Stomach (tissue), 9 donors: Measurements from ENCODE around the gene POGZ. TPM values are rescaled to one million over a fixed set of nuclear protein-coding genes. Genes with fewer than 3 reads are reported as not detected.
A peak's percentile ranks its signal among the peaks of the same experiment; 100 is the strongest.

ENCODE experiments used
- DNase-seq, 2 donors: peaks; one replicate each; pipeline versions ENCODE4 v3.0.0 to v3.0.0-alpha.2; 2013 to 2019
- H3K27ac ChIP-seq, 5 donors: fragments of 200-600 bp in 4 of 5; sonication (generic) in 4 of 5; one replicate each; pipeline ENCODE4 v1.5.1; 2013 to 2019; ENCODE audit warnings: mild to moderate bottlenecking in 1 of 5, moderate library complexity in 1 of 5
- H3K27me3 ChIP-seq, 3 donors: fragments of 200-600 bp; sonication (generic); one replicate each; pipeline ENCODE4 v1.5.1; 2017 to 2019; ENCODE audit warnings: mixed run types in 1 of 3
- H3K36me3 ChIP-seq, 4 donors: fragments of 200-600 bp; sonication (generic); 1 replicate in 3 of 4; 2 replicates in 1 of 4; pipeline ENCODE4 v1.5.1; 2016 to 2019
- H3K4me1 ChIP-seq, 4 donors: fragments of 200-600 bp; sonication (generic); one replicate each; pipeline ENCODE4 v1.5.1; 2016 to 2019
- H3K4me3 ChIP-seq, 4 donors: fragments of 200-600 bp; sonication (generic) in 3 of 4; one replicate each; pipeline ENCODE4 v1.5.1; 2016 to 2019; ENCODE audit warnings: mild to moderate bottlenecking in 1 of 4
- H3K9me3 ChIP-seq, 4 donors: fragments of 200-600 bp; sonication (generic); one replicate each; pipeline ENCODE4 v1.5.1; 2016 to 2019
- EP300 ChIP-seq: sonication (generic); formaldehyde crosslinking; IDR thresholded peaks from one replicate; pipeline ENCODE4 v1.6.1; 2017; ENCODE audit warnings: antibody characterized with exemption
- POLR2A ChIP-seq, 4 donors: fragments of 450-650 bp; IDR thresholded peaks; one replicate each; pipeline ENCODE4 v1.6.1; 2016; ENCODE audit warnings: antibody characterized with exemption in 4 of 4, control low read depth in 2 of 4, mild to moderate bottlenecking in 1 of 4, moderate library complexity in 1 of 4
- POLR2AphosphoS5 ChIP-seq, 3 donors: sonication (generic); formaldehyde crosslinking; IDR thresholded peaks; one replicate each; pipeline ENCODE4 v1.6.1; 2016; ENCODE audit warnings: antibody characterized with exemption in 3 of 3
- WGBS, 5 donors: extraction: QIAGEN DNeasy Blood & Tissue Kit in 3 of 5; methylation state at CpG; one replicate each; pipeline versions ENCODE4 v1.1.5 to v1.1.7; 2013 to 2018; 5-methylcytosine and 5-hydroxymethylcytosine counted together
- intact Hi-C: fragments of 100-400 bp; cut with DNase I; formaldehyde crosslinking; loops from one replicate; pipeline ENCODE4 v1.15.1; 2023; ENCODE audit warnings: low total_unique reads
- polyA plus RNA-seq, 3 donors: library from polyadenylated mRNA; stranded (reverse); fragments of 200-250 nt; gene quantifications; one replicate each; pipeline ENCODE4 v1.2.3, GENCODE V29; 2013
- total RNA-seq, 5 donors: library from RNA; depleted of rRNA; stranded (reverse); fragments of >200 nt; gene quantifications; one replicate each; pipeline versions ENCODE4 v1.1.0 to v1.2.3, GENCODE V29; 2014 to 2016
- TF ChIP-seq, protein P1 (sequence below), 7 experiments: fragments of 450-650 bp in 4 of 7; fragments of 200-600 bp in 3 of 7; sonication (generic) in 3 of 7; IDR thresholded peaks; one replicate each; pipeline ENCODE4 v1.5.1; 2016 to 2019; ENCODE audit warnings: antibody characterized with exemption in 7 of 7, control low read depth in 2 of 7, mild to moderate bottlenecking in 1 of 7
- donor health status: healthy with polysubstance abuse.
- donor health status: Bipolar disorder and iron deficiency.
- donor health status: healthy.

The POGZ gene
- total and polyA plus RNA-seq, 8 donors = 7.3 to 124 (median 36.4) TPM

DNA sequence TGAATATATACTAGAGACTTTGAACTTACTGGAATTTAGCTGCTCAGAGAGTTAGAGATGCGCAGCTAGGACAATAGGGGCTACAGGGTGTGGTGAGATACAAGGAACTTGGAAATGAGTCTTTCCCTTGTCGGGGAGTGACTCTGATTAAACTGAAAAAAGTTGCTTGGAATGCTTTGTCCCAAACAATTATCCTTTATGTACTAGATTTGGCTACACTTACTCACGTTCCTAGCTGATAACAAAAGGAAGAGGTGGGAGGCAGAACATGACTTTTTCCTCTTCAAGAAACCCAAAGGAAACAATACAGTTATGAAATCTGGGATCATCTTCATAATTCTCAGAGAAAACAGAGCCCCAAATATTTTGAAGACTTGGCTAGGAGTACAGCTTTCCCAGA is 45.0 kb upstream of the POGZ start:
- Histone ChIP-seq H3K4me3 (no peak overlapping the region), H3K9me3 (no peaks in the 10 kb centered on the region), H3K27ac (no peak overlapping the region), H3K27me3 (no peaks in the 10 kb centered on the region), H3K36me3 (no peaks in the 10 kb centered on the region), H3K4me1 (peaks cover 0 to 4% (median 0%) of the 10 kb centered on the region in 4 donors)
- TF ChIP-seq POLR2A (IDR thresholded peaks at IDR 0.05) = no peak
- no peak for TF ChIP-seq EP300
- TF ChIP-seq POLR2AphosphoS5 (IDR thresholded peaks at IDR 0.05) = no peak
- TF ChIP-seq, protein P1, sequence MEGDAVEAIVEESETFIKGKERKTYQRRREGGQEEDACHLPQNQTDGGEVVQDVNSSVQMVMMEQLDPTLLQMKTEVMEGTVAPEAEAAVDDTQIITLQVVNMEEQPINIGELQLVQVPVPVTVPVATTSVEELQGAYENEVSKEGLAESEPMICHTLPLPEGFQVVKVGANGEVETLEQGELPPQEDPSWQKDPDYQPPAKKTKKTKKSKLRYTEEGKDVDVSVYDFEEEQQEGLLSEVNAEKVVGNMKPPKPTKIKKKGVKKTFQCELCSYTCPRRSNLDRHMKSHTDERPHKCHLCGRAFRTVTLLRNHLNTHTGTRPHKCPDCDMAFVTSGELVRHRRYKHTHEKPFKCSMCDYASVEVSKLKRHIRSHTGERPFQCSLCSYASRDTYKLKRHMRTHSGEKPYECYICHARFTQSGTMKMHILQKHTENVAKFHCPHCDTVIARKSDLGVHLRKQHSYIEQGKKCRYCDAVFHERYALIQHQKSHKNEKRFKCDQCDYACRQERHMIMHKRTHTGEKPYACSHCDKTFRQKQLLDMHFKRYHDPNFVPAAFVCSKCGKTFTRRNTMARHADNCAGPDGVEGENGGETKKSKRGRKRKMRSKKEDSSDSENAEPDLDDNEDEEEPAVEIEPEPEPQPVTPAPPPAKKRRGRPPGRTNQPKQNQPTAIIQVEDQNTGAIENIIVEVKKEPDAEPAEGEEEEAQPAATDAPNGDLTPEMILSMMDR (IDR thresholded peaks at IDR 0.05) = no peak
- WGBS, 5 donors = 26 to 39% (median 38%) methylated on average over 3 of the region's 3 CpGs
- no peak for DNase-seq
- intact Hi-C loops = no loop called here

DNA sequence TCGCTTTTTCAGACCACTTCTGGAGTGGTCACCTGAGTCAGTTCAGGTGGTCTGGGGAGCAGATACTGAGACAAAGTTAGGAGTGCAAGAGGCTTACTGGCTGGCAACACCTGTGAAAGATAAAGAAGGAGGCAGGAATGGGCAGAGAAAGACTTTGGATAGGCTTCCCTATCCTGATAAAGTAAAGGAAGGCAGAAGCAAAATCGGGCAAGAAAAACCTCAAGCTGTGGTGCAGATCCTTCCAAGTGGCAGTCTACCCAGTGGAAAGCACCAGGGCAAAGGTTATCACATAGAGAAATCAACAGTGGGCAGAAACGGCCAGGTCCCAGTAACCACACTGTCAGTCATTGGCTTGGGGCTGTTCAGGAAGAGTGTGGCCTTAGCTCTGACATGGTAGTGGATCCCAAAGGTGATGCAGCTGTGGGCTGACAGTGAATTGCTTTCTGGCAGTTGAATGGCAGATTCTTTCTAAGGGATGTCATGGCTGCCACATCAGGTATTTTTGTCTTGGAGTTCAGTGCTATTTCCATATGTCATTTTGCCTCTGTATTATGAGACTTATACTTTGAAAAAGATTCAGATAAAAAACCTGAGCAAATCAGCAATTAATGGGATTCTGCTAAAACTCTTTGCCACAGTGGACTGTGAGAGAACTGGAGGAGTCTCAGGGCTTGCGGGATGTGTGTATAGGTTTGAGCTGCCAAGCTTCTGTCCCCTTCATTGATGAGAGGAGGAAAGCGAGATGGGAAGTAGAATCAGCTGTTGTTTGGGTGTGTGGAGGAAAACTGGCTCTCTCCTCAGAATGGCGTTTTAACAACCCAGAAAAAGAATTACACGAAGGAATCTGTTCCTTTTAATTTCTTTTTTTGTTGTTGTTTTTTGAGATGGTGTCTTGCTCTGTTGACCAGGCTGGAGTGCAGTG is 43.8 kb upstream of the POGZ start:
- intact Hi-C loops = no loop called here
- WGBS, 5 donors = 63 to 72% (median 70%) methylated on average over 7 of the region's 7 CpGs
- no peaks in the 10 kb centered on the region for H3K36me3 ChIP-seq
- DNase-seq = no peak
- H3K27me3 ChIP-seq = no peaks in the 10 kb centered on the region
- H3K9me3 ChIP-seq = no peaks in the 10 kb centered on the region
- H3K4me1 ChIP-seq = peaks cover 0 to 4% (median 0%) of the 10 kb centered on the region in 4 donors
- H3K27ac ChIP-seq = peak overlapping the region in 1 of 5 donors; percentile 14
- no peak overlapping the region for H3K4me3 ChIP-seq
- TF ChIP-seq, protein P1 (IDR thresholded peaks at IDR 0.05) = no peak
- TF ChIP-seq POLR2AphosphoS5 (IDR thresholded peaks at IDR 0.05) (no peak), EP300 (no peak), POLR2A (IDR thresholded peaks at IDR 0.05) (no peak)

GRCh38 chr1:151502035-151502700 is 42.9 kb upstream of the POGZ start:
- H3K4me1 ChIP-seq = peaks cover 0 to 4% (median 0%) of the 10 kb centered on the region in 4 donors
- intact Hi-C loops = no loop called here
- H3K27me3 ChIP-seq = no peaks in the 10 kb centered on the region
- 53 to 60% (median 55%) methylated on average over 5 of the region's 5 CpGs for WGBS, 5 donors
- peak overlapping the region in 1 of 5 donors; percentile 14 for H3K27ac ChIP-seq
- DNase-seq = no peak
- no peak overlapping the region for H3K4me3 ChIP-seq
- no peaks in the 10 kb centered on the region for H3K9me3 ChIP-seq
- H3K36me3 ChIP-seq = no peaks in the 10 kb centered on the region
- TF ChIP-seq POLR2AphosphoS5 (IDR thresholded peaks at IDR 0.05) (no peak), EP300 (no peak), POLR2A (IDR thresholded peaks at IDR 0.05) (no peak)

DNA sequence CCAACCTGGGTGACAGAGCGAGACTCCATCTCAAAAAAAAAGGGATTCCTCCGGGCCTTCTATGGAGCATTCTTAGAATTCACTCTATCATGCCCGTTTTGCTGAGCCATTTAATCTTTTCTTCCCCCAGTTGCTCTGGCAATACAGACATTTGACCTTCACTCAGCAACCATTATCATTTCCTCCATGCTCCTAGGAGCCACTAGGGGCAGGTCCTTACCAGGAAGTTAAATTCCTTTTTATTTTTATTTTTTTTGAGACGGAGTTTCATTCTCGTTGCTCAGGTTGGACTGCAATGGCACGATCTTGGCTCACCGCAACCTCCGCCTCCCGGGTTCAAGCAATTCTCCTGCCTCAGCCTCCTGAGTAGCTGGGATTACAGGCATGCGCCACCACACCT is 42.2 kb upstream of the POGZ start:
- Histone ChIP-seq H3K9me3 (no peaks in the 10 kb centered on the region), H3K27me3 (no peaks in the 10 kb centered on the region), H3K36me3 (no peaks in the 10 kb centered on the region), H3K4me3 (no peak overlapping the region), H3K27ac (peak overlapping the region in 1 of 5 donors; percentile 14), H3K4me1 (peaks cover 0 to 4% (median 0%) of the 10 kb centered on the region in 4 donors)
- intact Hi-C loops = no loop called here
- 46 to 77% (median 60%) methylated on average over 10 of the region's 10 CpGs for WGBS, 5 donors
- DNase-seq = peak in 1 of 2 donors; percentile 63
- TF ChIP-seq EP300 = no peak
- TF ChIP-seq, protein P1 (IDR thresholded peaks at IDR 0.05) = peak in 4 of 7 experiments; percentile 11 to 33 (median 18)
- TF ChIP-seq POLR2AphosphoS5 (IDR thresholded peaks at IDR 0.05) = peak in 1 of 3 donors; percentile 15
